ENCODE results near the gene ZNF615. TPM values are rescaled to one million over a fixed set of nuclear protein-coding genes. Genes with fewer than 3 reads are reported as not detected.
"Not testable (repeated sequence)": the region's sequence is repeated elsewhere in the genome, so short reads cannot be mapped to it uniquely, and the experiment has no call there.

ZNF615 gene
- total RNA-seq, 1 experiment from 2014 or later, result 1.6 TPM

DNA sequence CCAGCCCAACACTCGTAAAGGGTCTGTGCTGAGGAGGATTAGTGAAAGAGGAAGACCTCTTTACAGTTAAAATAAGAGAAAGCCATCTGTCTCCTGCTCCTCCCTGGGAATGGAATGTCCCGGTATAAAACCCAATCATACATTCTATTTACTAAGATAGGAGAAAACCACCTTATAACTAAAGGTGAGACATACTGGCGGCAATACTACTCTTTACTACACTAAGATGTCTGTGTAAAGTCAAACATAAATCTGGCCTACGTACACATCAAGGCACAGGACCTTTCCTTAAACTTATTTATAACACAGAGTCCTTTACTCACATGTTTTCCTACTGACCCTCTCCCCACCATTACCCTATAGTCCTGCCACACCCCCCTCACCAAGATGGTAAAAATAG lies 24.6 kb downstream of the ZNF615 start:
- ChIA-PET RAD21 (ENCODE audit: low non-redundant PET in 1 of 2, low total read pairs in 2 of 2, uncharacterized antibody in 2 of 2, unreplicated experiment in 2 of 2) (no interaction called here), CTCF (no interaction called here), POLR2A (no interaction called here)
- Histone ChIP-seq H4K20me1 (ENCODE audit: insufficient read depth) (no peaks in the 10 kb centered on the region), H3K9me2 (ENCODE audit: insufficient read depth) (no peaks in the 10 kb centered on the region), H3K27ac (ENCODE audit: low read depth, low read length) (no peak overlapping the region), H3K27me3 (ENCODE audit: insufficient read depth, low read length) (no peaks in the 10 kb centered on the region), H3K79me2 (ENCODE audit: insufficient read depth, low read length) (no peaks in the 10 kb centered on the region), H3K4me2 (ENCODE audit: low read length) (no peak overlapping the region), H3K9ac (ENCODE audit: low read length) (no peak overlapping the region), H3K4me3 (replicated peaks in 1 of 2; ENCODE audit: low read depth in 1 of 2, low read length in 2 of 2) (no peak overlapping the region), H2AFZ (ENCODE audit: low read depth, low read length, poor library complexity, severe bottlenecking) (no peak overlapping the region), H3K9me3 (ENCODE audit: control insufficient read depth in 1 of 2, insufficient read depth in 1 of 2, low read depth in 1 of 2, low read length in 2 of 2) (peaks cover 10 to 29% of the 10 kb centered on the region in 2 experiments; a peak in 3 of 4 replicates), H3K36me3 (ENCODE audit: control insufficient read depth in 1 of 2, insufficient read depth in 2 of 2, low read length in 2 of 2) (no peaks in the 10 kb centered on the region), H3K4me1 (ENCODE audit: control insufficient read depth in 1 of 2, insufficient read depth in 2 of 2, low read length in 2 of 2) (peaks cover 3 to 7% of the 10 kb centered on the region in 2 experiments; a peak in 1 of 4 replicates)
- no TSS peak for BruUV-seq (replicated peaks)
- intact Hi-C loops (cut with micrococcal nuclease), result no loop called here
- ATAC-seq (no peak), DNase-seq (ENCODE audit: low read depth, low spot score) (no peak)
- no peak for TF ChIP-seq EZH2phosphoT487 (IDR thresholded peaks at IDR 0.05; ENCODE audit: borderline replicate concordance)
- TF ChIP-seq, protein P1, sequence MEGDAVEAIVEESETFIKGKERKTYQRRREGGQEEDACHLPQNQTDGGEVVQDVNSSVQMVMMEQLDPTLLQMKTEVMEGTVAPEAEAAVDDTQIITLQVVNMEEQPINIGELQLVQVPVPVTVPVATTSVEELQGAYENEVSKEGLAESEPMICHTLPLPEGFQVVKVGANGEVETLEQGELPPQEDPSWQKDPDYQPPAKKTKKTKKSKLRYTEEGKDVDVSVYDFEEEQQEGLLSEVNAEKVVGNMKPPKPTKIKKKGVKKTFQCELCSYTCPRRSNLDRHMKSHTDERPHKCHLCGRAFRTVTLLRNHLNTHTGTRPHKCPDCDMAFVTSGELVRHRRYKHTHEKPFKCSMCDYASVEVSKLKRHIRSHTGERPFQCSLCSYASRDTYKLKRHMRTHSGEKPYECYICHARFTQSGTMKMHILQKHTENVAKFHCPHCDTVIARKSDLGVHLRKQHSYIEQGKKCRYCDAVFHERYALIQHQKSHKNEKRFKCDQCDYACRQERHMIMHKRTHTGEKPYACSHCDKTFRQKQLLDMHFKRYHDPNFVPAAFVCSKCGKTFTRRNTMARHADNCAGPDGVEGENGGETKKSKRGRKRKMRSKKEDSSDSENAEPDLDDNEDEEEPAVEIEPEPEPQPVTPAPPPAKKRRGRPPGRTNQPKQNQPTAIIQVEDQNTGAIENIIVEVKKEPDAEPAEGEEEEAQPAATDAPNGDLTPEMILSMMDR (IDR thresholded peaks at IDR 0.05 in 2 of 3, conservative IDR thresholded peaks at IDR 0.05 in 1 of 3; ENCODE audit: borderline replicate concordance in 1 of 3, insufficient read depth in 1 of 3, low read depth in 2 of 3, low read length in 2 of 3), result no peak
- TF ChIP-seq CEBPB (IDR thresholded peaks at IDR 0.05; ENCODE audit: low read depth), result no peak
- TF ChIP-seq RAD21 (IDR thresholded peaks at IDR 0.05; ENCODE audit: low read depth), result no peak
- TF ChIP-seq ATF3 (IDR thresholded peaks at IDR 0.05), result no peak
- no peak for TF ChIP-seq SRF (IDR thresholded peaks at IDR 0.05; ENCODE audit: low read depth)
- TF ChIP-seq CBX3 (IDR thresholded peaks at IDR 0.05; ENCODE audit: low read depth), result no peak
- no peak for TF ChIP-seq POLR2A (IDR thresholded peaks at IDR 0.05; ENCODE audit: borderline replicate concordance, extremely low read depth, insufficient read depth, insufficient read length)
- TF ChIP-seq FOSL1 (IDR thresholded peaks at IDR 0.05; ENCODE audit: low read depth), result no peak
- TF ChIP-seq SIN3A (IDR thresholded peaks at IDR 0.05; ENCODE audit: low read depth), result no peak
- no peak for TF ChIP-seq ZNF274 (IDR thresholded peaks at IDR 0.05; ENCODE audit: low read depth, low read length)
- no peak for TF ChIP-seq YY1 (IDR thresholded peaks at IDR 0.05; ENCODE audit: extremely low read depth, insufficient replicate concordance, low read depth, low read length)
- no peak for TF ChIP-seq ELF1 (IDR thresholded peaks at IDR 0.05; ENCODE audit: borderline replicate concordance, low read depth)
- no peak for TF ChIP-seq REST (IDR thresholded peaks at IDR 0.05; ENCODE audit: low read depth)
- TF ChIP-seq ZFX (IDR thresholded peaks at IDR 0.05), result no peak

GRCh38 chr19:51980926-51981325 lies 27.1 kb downstream of the ZNF615 start:
- POLR2A ChIA-PET; RAD21 ChIA-PET (ENCODE audit: low non-redundant PET in 1 of 2, low total read pairs in 2 of 2, uncharacterized antibody in 2 of 2, unreplicated experiment in 2 of 2); H3K4me2 ChIP-seq (ENCODE audit: low read length); H3K27me3 ChIP-seq (ENCODE audit: insufficient read depth, low read length); intact Hi-C loops (cut with micrococcal nuclease); H3K4me1 ChIP-seq (ENCODE audit: control insufficient read depth in 1 of 2, insufficient read depth in 2 of 2, low read length in 2 of 2); H4K20me1 ChIP-seq (ENCODE audit: insufficient read depth); H3K4me3 ChIP-seq (replicated peaks in 1 of 2; ENCODE audit: low read depth in 1 of 2, low read length in 2 of 2); H3K9ac ChIP-seq (ENCODE audit: low read length); H3K36me3 ChIP-seq (ENCODE audit: control insufficient read depth in 1 of 2, insufficient read depth in 2 of 2, low read length in 2 of 2); BruUV-seq (replicated peaks); H3K9me2 ChIP-seq (ENCODE audit: insufficient read depth); H2AFZ ChIP-seq (ENCODE audit: low read depth, low read length, poor library complexity, severe bottlenecking); CTCF ChIA-PET; H3K79me2 ChIP-seq (ENCODE audit: insufficient read depth, low read length); ATAC-seq; DNase-seq (ENCODE audit: low read depth, low spot score); H3K27ac ChIP-seq (ENCODE audit: low read depth, low read length): not testable (repeated sequence)
- H3K9me3 ChIP-seq (ENCODE audit: control insufficient read depth in 1 of 2, insufficient read depth in 1 of 2, low read depth in 1 of 2, low read length in 2 of 2), result peaks cover 12 to 24% of the 10 kb centered on the region in 2 experiments; a peak in 3 of 4 replicates

Measured in HCT116 (cell line).